NB4 (cell line): ENCODE data around the gene APCDD1.

Source experiments
- DNase-seq: peaks from one replicate; pipeline ENCODE4 v3.0.0; 2010; ENCODE audit warnings: low read depth
- H3K4me3 ChIP-seq: one replicate; pipeline ENCODE4 v1.5.1; 2011; ENCODE audit warnings: mild to moderate bottlenecking, low read depth, low read length, moderate library complexity
- MYC ChIP-seq: IDR thresholded peaks from 2 replicates; pipeline ENCODE4 v1.6.1; 2011; ENCODE audit warnings: low read depth, low read length
- POLR2A ChIP-seq: IDR thresholded peaks from 2 replicates; pipeline ENCODE4 v1.6.1; 2011; ENCODE audit warnings: mild to moderate bottlenecking; ENCODE audit not compliant: insufficient read length; ENCODE audit errors: extremely low read depth
- TF ChIP-seq, protein P1 (sequence below): IDR thresholded peaks from 2 replicates; pipeline ENCODE4 v1.6.1; 2011; ENCODE audit warnings: low read depth, low read length
- TF ChIP-seq, protein P2 (sequence below): IDR thresholded peaks from one replicate; pipeline ENCODE4 v1.5.1; 2012; ENCODE audit warnings: low read depth, low read length

Gene APCDD1

DNA sequence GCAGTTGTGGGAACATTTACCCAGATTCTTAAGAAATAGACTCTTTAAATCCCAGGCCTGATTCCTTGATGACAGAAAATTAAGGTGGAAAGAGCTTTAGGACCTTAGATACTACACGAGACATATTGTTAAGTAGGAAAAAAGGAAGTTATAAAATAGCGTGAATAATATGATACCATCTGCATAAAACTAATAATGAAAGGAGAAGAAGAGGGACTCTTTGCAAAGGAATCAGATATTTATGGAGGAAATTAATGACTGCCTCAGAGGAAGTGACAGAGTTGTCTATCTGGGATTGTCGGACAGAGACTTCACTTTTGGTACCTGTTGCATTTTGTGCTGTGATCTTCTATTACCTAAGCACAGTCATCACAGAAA lies 20.8 kb downstream of the APCDD1 start:
- TF ChIP-seq, protein P1, sequence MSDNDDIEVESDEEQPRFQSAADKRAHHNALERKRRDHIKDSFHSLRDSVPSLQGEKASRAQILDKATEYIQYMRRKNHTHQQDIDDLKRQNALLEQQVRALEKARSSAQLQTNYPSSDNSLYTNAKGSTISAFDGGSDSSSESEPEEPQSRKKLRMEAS, result no peak
- TF ChIP-seq, protein P2, sequence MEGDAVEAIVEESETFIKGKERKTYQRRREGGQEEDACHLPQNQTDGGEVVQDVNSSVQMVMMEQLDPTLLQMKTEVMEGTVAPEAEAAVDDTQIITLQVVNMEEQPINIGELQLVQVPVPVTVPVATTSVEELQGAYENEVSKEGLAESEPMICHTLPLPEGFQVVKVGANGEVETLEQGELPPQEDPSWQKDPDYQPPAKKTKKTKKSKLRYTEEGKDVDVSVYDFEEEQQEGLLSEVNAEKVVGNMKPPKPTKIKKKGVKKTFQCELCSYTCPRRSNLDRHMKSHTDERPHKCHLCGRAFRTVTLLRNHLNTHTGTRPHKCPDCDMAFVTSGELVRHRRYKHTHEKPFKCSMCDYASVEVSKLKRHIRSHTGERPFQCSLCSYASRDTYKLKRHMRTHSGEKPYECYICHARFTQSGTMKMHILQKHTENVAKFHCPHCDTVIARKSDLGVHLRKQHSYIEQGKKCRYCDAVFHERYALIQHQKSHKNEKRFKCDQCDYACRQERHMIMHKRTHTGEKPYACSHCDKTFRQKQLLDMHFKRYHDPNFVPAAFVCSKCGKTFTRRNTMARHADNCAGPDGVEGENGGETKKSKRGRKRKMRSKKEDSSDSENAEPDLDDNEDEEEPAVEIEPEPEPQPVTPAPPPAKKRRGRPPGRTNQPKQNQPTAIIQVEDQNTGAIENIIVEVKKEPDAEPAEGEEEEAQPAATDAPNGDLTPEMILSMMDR, result no peak
- no peak for TF ChIP-seq MYC
- no peak for TF ChIP-seq POLR2A
- DNase-seq, result no peak
- no peak overlapping the region for H3K4me3 ChIP-seq

DNA sequence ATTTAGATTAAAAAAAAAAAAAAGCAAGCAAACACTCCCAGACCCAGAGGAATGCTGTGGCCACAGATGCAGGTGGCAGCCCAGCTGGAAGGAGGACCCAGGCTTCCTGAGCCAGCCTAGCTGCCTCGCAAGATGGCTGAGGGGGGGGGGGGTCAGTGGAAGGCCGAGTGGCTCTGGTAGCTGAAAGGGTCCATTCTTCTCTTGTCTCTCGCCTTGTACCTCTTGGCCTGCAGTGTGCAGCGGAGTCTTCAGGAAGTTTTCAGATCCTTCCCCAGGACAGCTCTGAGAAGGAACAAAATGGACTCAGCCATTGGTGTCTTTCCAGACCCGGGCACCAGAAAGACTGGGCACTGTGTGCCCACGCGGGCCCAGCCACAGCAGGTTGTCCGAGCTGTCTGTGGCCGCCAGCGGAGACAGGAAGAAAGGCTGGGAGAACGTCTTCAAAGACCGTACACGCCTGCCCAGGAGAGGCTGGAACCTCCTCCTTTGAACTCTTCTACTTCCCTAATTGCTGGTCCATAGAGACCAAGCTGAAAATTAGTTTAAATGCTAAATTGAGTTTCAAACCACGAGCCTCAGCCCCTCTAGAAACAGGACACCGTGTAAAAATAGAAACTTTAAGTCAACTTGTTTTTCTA lies 21.3 kb downstream of the APCDD1 start:
- TF ChIP-seq MYC, result no peak
- TF ChIP-seq, protein P2, result no peak
- TF ChIP-seq, protein P1, result no peak
- no peak for TF ChIP-seq POLR2A
- H3K4me3 ChIP-seq, result no peak overlapping the region
- DNase-seq, result no peak

DNA sequence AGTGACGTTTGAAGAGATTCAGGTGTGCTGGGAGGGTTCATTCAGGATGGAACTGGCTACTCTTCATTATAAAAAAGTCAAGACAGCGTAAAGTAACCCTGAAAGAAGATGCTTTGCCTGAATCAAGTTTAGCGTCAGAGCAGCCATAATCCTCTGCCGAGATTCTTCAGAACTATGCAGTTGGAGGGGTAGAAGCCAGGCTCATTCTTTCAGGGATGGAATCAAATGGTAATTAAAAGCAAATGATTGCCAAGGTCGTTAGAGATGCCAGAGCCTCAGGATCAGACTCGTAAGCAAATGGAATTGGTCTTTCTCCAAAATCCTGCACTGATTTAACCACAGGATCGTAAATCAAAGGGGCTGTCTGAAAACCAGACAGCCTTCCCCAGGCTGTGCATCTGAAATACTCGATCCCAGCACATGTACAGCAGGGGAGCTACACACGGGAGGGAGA lies 21.9 kb downstream of the APCDD1 start:
- TF ChIP-seq, protein P2, result no peak
- TF ChIP-seq POLR2A (no peak), MYC (no peak)
- TF ChIP-seq, protein P1, result no peak
- DNase-seq, result no peak
- no peak overlapping the region for H3K4me3 ChIP-seq

DNA sequence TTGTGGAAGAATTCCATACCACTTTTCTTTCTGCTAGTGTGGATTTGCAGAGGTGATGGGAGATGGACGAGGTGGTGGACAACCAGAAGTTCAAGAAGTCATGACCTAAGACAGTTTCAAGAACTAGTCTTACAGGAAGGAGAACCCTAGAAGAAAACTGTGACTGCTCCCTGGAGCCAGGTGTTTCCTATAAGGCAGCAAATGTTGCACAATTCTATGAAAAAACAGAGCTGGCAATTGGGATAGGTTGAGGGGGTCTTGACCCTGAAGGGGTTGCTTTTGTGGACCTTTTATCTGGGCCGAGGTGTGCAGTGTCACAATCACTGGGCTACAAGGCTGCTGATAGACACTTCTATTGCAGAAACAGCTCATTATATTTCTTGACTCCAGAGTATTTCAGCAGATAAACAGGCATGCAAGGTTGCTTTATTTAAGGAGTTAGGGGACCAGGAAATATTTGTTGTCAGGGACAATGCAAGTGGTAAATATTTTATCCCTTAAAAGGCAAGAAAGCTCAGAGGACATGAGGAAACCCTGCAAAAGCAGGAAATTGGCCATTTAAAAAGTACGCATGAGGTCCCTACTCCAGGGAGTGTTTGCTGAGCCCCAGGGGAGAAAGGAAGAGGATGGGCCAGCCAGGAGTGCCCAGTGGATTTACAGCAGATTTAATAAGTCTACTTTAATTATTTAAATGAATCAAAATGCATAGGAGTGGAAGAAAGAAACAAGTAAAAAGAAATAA lies 22.9 kb downstream of the APCDD1 start:
- no peak overlapping the region for H3K4me3 ChIP-seq
- no peak for TF ChIP-seq MYC
- TF ChIP-seq, protein P1, result no peak
- TF ChIP-seq POLR2A, result no peak
- TF ChIP-seq, protein P2, result no peak
- no peak for DNase-seq

DNA sequence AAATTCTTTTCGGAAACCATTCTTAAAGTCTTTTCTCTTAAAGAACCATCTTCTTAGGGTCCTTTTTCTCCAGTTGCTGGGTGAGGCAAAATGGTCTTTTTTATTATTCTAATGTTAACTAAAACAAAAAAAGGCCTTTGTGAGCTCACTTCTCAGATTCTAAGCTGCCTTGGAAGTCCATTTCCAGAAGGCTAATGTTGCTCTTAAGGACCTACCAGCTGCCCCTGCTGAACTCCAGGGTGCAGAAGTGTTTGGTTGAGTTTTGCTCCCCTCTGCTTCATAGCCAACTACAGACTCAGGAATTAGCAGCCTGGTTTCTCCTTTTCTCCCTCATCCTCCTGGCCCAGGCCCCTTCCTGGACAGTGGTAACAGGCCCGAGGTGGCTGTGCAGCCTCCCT lies 23.4 kb downstream of the APCDD1 start:
- no peak for DNase-seq
- TF ChIP-seq, protein P2, result no peak
- TF ChIP-seq MYC, result no peak
- no peak overlapping the region for H3K4me3 ChIP-seq
